Endothelial cell (in vitro differentiated cells): ENCODE measurements around the gene C3orf49. TPM values are rescaled to one million over a fixed set of nuclear protein-coding genes. Genes with fewer than 3 reads are reported as not detected.

Experiments
- DNase-seq: peaks from one replicate; pipeline ENCODE4 v3.0.0; 2021; ENCODE audit warnings: low spot score
- H3K27ac Mint-ChIP-seq: one replicate; pipeline ENCODE4 v1.8.0; 2021; ENCODE audit warnings: mixed read lengths, inconsistent platforms; ENCODE audit not compliant: unreplicated experiment
- H3K27me3 Mint-ChIP-seq: one replicate; pipeline ENCODE4 v1.8.0; 2021; ENCODE audit warnings: mild to moderate bottlenecking, moderate library complexity, mixed read lengths, inconsistent platforms; ENCODE audit not compliant: unreplicated experiment
- H3K36me3 Mint-ChIP-seq: one replicate; pipeline ENCODE4 v1.8.0; 2021; ENCODE audit warnings: mild to moderate bottlenecking, low read depth, mixed read lengths, inconsistent platforms; ENCODE audit not compliant: unreplicated experiment
- H3K4me1 Mint-ChIP-seq: one replicate; pipeline ENCODE4 v1.8.0; 2021; ENCODE audit warnings: mild to moderate bottlenecking, mixed read lengths, inconsistent platforms; ENCODE audit not compliant: unreplicated experiment
- H3K4me3 Mint-ChIP-seq: one replicate; pipeline ENCODE4 v1.8.0; 2021; ENCODE audit warnings: mild to moderate bottlenecking, mixed read lengths, inconsistent platforms; ENCODE audit not compliant: unreplicated experiment
- H3K9me3 Mint-ChIP-seq: one replicate; pipeline ENCODE4 v1.8.0; 2021; ENCODE audit warnings: mixed read lengths, inconsistent platforms; ENCODE audit not compliant: unreplicated experiment
- CTCF ChIP-seq: fragments of 200-600 bp; sonication (generic); IDR thresholded peaks from one replicate; pipeline ENCODE4 v1.5.0; 2021; ENCODE audit warnings: antibody characterized with exemption; ENCODE audit not compliant: unreplicated experiment
- total RNA-seq: library from RNA; stranded (reverse); fragmentation: NEBNext Ultra II Directional; extraction: Animal tissue kit (Norgen Biotek cat#: 25700); gene quantifications from one replicate; pipeline ENCODE4 v1.2.1, GENCODE V29; 2021; ENCODE audit not compliant: unreplicated experiment

The C3orf49 gene
- total RNA-seq, 1 donor from 2014 or later, result not detected

- no peaks in the 10 kb centered on the region for H3K36me3 Mint-ChIP-seq
- no peak for DNase-seq
- TF ChIP-seq CTCF, result no peak
Observed at GRCh38 chr3:63798544-63798943, 20.6 kb upstream of the C3orf49 start.

GRCh38 chr3:63798949-63799348, 20.1 kb upstream of the C3orf49 start:
- Mint-ChIP-seq H3K36me3 (no peaks in the 10 kb centered on the region), H3K27ac (no peak overlapping the region), H3K9me3 (no peaks in the 10 kb centered on the region), H3K4me3 (no peak overlapping the region), H3K4me1 (no peaks in the 10 kb centered on the region), H3K27me3 (no peaks in the 10 kb centered on the region)
- no peak for TF ChIP-seq CTCF
- no peak for DNase-seq

More at GRCh38 chr3:63798544-63798943, 20.6 kb upstream of the C3orf49 start:
- no peaks in the 10 kb centered on the region for H3K9me3 Mint-ChIP-seq
- H3K4me1 Mint-ChIP-seq, result no peaks in the 10 kb centered on the region
- no peak overlapping the region for H3K27ac Mint-ChIP-seq
- H3K4me3 Mint-ChIP-seq, result no peak overlapping the region
- no peaks in the 10 kb centered on the region for H3K27me3 Mint-ChIP-seq

- no peak overlapping the region for H3K4me3 Mint-ChIP-seq
Observed at GRCh38 chr3:63800097-63800496, 19.0 kb upstream of the C3orf49 start.

GRCh38 chr3:63803911-63804310, 15.2 kb upstream of the C3orf49 start:
- H3K27me3 Mint-ChIP-seq, result no peaks in the 10 kb centered on the region
- H3K36me3 Mint-ChIP-seq, result no peaks in the 10 kb centered on the region
- DNase-seq, result no peak
- H3K4me1 Mint-ChIP-seq, result no peaks in the 10 kb centered on the region
- H3K9me3 Mint-ChIP-seq, result no peaks in the 10 kb centered on the region
- H3K4me3 Mint-ChIP-seq, result no peak overlapping the region
- no peak overlapping the region for H3K27ac Mint-ChIP-seq
- TF ChIP-seq CTCF, result no peak

More at GRCh38 chr3:63800097-63800496, 19.0 kb upstream of the C3orf49 start:
- H3K27me3 Mint-ChIP-seq, result no peaks in the 10 kb centered on the region
- H3K4me1 Mint-ChIP-seq, result no peaks in the 10 kb centered on the region
- no peak for TF ChIP-seq CTCF
- no peaks in the 10 kb centered on the region for H3K36me3 Mint-ChIP-seq
- H3K27ac Mint-ChIP-seq, result no peak overlapping the region
- no peaks in the 10 kb centered on the region for H3K9me3 Mint-ChIP-seq
- DNase-seq, result no peak

GRCh38 chr3:63807961-63808565, 11.0 kb upstream of the C3orf49 start:
- no peak for DNase-seq
- no peak overlapping the region for H3K27ac Mint-ChIP-seq
- TF ChIP-seq CTCF, result no peak
- H3K4me1 Mint-ChIP-seq, result no peaks in the 10 kb centered on the region
- H3K4me3 Mint-ChIP-seq, result no peak overlapping the region
- no peaks in the 10 kb centered on the region for H3K9me3 Mint-ChIP-seq
- no peaks in the 10 kb centered on the region for H3K27me3 Mint-ChIP-seq
- H3K36me3 Mint-ChIP-seq, result no peaks in the 10 kb centered on the region
